GM15510 (cell line): ENCODE data around the gene MTHFD1L.

Experiments used
- POLR2A ChIP-seq: IDR thresholded peaks from 3 replicates; pipeline ENCODE4 v1.6.1; 2011; ENCODE audit warnings: borderline replicate concordance; ENCODE audit not compliant: insufficient read length; ENCODE audit errors: extremely low read depth

Gene MTHFD1L

GRCh38 chr6:150865406-150866146 lies at the start of gene MTHFD1L:
MTHFD1L (plus strand) TSS chr6:150865702; CDS start chr6:150865823, 121 bp downstream.
- peak; percentile 60 for TF ChIP-seq POLR2A

GRCh38 chr6:150822932-150823331 lies 42.6 kb upstream of the MTHFD1L start:
- TF ChIP-seq POLR2A: no peak

GRCh38 chr6:150826788-150827187 lies 38.7 kb upstream of the MTHFD1L start:
- TF ChIP-seq POLR2A: no peak

- no peak for TF ChIP-seq POLR2A
These were observed 34.9 kb upstream of the MTHFD1L start for GRCh38 chr6:150830439-150831165.

- TF ChIP-seq POLR2A: no peak
These were observed 33.9 kb upstream of the MTHFD1L start for GRCh38 chr6:150831577-150831976.

DNA sequence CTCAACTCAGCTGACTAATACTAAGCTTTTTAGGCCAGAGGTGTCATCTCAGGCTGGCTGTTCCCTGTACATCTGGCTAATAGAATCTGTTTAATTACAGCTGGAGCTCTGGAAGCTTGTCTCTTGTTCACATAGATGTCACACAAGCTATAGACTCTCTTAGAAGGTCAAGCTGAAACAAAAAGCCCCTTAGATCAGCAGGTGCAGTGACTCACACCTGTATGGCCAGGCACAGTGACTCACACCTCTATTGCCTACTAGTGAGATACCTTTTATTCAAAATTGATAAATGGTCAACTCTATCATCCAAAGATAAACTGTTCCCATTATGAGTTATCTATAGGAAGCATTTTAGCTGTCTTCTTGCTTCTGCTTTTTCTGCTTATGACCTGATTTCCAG lies 29.9 kb upstream of the MTHFD1L start:
- no peak for TF ChIP-seq POLR2A

DNA sequence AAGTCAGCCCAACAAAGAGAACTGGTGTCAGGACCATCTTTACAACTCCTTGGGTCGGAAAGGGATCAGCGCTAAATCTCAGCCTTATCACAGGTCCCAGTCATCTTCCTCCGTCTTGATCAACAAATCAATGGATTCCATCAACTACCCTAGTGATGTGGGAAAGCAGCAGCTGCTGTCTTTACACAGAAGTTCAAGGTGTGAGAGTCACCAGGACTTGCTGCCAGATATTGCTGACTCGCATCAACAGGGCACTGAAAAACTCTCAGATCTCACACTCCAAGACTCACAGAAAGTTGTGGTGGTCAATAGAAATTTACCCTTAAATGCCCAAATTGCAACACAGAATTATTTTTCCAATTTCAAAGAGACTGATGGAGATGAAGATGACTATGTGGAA lies 25.3 kb upstream of the MTHFD1L start:
- no peak for TF ChIP-seq POLR2A

- TF ChIP-seq POLR2A: no peak
These were observed 24.3 kb upstream of the MTHFD1L start for GRCh38 chr6:150841189-150841588.

- TF ChIP-seq POLR2A: no peak
These were observed 23.8 kb upstream of the MTHFD1L start for GRCh38 chr6:150841697-150842096.

- TF ChIP-seq POLR2A: no peak
These were observed 21.1 kb upstream of the MTHFD1L start for GRCh38 chr6:150844371-150844770.

- no peak for TF ChIP-seq POLR2A
These were observed 18.9 kb upstream of the MTHFD1L start for GRCh38 chr6:150846641-150847040.

DNA sequence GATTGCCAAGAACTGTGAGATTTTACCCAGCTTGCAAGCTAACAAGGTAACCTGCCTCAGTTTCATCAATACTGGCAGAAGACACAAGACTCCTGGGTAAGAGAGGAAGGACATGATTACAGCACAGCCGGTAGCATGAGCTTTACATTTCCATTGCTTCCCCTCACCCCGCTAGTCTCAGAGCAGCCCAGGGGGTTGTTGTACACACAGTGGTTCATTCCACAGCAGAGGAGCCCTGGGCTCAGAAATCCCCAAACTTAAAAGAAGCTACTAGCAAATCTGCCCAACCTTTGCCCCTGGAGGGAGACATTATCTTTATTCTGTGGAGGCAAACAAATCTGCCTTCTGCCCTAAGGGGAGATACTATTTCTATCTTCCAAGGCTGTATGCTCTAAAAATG lies 17.1 kb upstream of the MTHFD1L start:
- no peak for TF ChIP-seq POLR2A

DNA sequence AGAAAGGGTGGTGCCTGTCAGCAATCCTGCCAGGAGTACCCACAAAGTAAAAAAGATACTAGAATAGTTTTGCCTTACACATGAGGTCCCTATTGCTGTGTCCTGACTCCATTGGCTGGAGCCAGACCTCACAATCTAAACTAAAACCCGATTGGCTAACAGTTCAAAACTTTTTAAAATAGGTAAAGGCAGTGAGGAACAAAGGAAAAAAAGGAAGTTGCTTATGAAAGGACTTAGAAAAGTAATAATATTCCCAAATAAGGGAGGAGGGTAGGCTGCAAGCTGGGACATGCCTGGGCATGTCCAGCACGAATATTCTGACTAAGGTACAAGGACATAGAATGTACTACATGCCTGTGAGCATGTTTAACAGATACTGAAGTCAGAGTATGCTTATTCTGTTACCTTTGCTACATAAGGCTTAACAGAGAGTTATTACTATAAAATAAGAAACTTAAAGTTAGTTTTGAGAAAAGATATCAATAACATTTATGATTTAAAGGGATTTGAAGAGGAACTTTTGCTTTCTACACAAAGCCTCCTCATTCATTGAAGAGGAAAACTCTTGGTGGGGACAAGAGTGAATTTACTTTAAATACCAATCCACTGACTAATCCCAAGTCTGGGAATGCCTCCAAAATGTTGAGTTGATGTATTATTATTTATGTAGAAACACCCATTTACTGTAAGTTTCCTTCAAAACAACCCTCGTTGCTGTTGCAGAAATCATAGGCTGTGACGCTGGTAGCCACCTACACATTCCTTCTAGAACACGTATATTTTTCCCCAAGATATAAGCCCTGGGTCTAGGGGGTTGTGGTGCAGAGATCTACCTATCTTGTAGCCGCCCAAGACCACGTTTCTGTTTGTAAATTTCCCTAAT lies 8.2 kb upstream of the MTHFD1L start:
- TF ChIP-seq POLR2A: no peak

DNA sequence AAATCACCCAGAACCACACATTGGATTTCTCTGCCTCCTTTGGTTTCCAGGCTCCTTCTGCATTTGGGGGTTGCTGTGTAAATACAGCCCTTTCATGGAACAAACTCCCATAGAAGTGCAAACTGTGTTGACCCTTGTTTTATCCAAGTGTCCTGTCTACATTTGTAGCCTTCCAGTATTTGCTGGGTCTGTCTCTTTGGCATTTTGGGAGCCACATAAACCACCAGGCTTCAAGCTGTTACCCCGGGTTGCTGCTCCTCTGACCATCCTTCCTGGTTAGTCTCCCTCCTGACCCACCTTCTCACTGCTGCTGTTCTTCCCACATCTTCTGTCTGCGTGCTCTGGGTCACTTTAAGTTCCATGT lies 7.6 kb upstream of the MTHFD1L start:
- TF ChIP-seq POLR2A: no peak

DNA sequence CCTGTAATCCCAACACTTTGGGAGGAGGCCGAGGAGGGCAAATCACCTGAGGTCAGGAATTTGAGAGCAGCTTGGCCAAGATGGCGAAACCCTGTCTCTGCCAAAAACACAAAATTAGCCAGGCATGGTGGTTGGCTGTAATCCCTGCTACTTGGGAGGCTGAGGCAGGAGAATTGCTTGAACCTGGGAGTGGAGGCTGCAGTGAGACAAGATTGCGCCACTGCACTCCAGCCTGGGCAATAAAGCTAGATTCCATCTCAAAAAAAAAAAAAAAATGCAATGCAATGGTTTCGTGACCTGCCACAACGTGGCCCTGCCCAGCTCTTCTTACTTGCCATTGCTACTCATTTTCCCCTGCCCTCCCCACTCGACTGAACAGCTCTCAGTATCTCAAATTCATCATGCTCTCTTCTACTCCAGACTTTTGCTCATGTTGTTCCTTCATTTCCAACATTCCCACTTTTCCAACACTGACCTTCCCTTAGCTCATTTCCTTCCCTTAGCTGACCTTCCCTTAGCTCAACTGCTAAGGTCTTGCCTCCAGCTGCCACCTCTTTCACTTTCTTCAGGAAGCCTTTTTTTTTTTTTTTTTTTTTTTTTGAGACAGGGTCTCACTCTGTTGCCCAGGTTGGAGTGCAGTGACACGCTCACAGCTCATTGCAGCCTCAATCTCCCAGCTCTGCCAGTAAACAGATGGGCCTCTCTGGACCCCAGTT lies 2.1 kb upstream of the MTHFD1L start:
- TF ChIP-seq POLR2A: no peak

DNA sequence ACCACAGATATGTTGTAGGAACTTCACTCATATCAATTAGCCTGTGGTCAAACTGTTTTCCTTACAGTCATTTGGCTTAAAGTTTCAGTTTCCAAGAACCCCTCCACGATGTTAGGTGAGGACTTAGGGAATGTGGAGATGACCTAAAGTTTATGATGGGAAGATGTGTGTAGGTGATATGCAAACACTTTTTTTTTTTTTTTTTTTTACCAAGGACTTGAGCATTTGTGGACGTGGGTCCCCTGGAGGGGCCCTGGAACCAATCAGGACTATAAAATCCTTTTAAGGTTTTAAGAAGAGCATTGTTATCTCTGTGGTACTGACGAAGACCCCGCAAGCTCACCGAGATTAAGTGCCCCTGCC lies 478 bp upstream of the MTHFD1L start:
- no peak for TF ChIP-seq POLR2A
